Body of pancreas (tissue), 4 donors: ENCODE results near the gene ATXN10.

Experiments used
- CTCF ChIP-seq, 7 experiments: fragments of 450-650 bp in 4 of 7; fragments of 200-600 bp in 3 of 7; sonication (generic) in 3 of 7; IDR thresholded peaks; one replicate each; pipeline ENCODE4 v1.5.1; 2016 to 2019; ENCODE audit warnings: antibody characterized with exemption in 7 of 7
- POLR2A ChIP-seq, 3 donors: fragments of 450-650 bp; IDR thresholded peaks; one replicate each; pipeline ENCODE4 v1.6.1; 2016; ENCODE audit warnings: antibody characterized with exemption in 3 of 3, mild to moderate bottlenecking in 2 of 3

GRCh38 chr22:45680932-45681700 lies 9.5 kb downstream of the ATXN10 start:
- no peak for TF ChIP-seq POLR2A (IDR thresholded peaks at IDR 0.05)
- TF ChIP-seq CTCF (IDR thresholded peaks at IDR 0.05): no peak
